Measurements from ENCODE around the gene ZNF580.

The ZNF580 gene

GRCh38 chr19:55624109-55625003 is 16.4 kb upstream of the ZNF580 start, which contains the start of gene ZNF784:
Gene ZNF784 (minus strand): TSS chr19:55624566. CDS start chr19:55624561, 5 bp downstream.
- DNase-seq = peak; percentile 95

- DNase-seq = no peak
These were observed 15.8 kb upstream of the ZNF580 start for GRCh38 chr19:55625004-55625326.

GRCh38 chr19:55626350-55626749 is 14.5 kb upstream of the ZNF580 start:
- no peak for DNase-seq

GRCh38 chr19:55632463-55632834 is 8.4 kb upstream of the ZNF580 start:
- DNase-seq = peak; percentile 78

- DNase-seq = no peak
These were observed 6.9 kb upstream of the ZNF580 start for GRCh38 chr19:55633861-55634260.

GRCh38 chr19:55635334-55635717 is 5.5 kb upstream of the ZNF580 start:
- no peak for DNase-seq

GRCh38 chr19:55635856-55636440 is 4.9 kb upstream of the ZNF580 start:
- DNase-seq = no peak

- DNase-seq = no peak
These were observed 4.1 kb upstream of the ZNF580 start for GRCh38 chr19:55636723-55637122.

GRCh38 chr19:55637534-55637933 is 3.3 kb upstream of the ZNF580 start:
- no peak for DNase-seq

GRCh38 chr19:55638864-55639359 is 1.9 kb upstream of the ZNF580 start:
- DNase-seq = peak; percentile 48

GRCh38 chr19:55640043-55640576 is 692 bp upstream of the ZNF580 start:
- DNase-seq = peak; percentile 62

GRCh38 chr19:55641426-55642152 is 787 bp downstream of the ZNF580 start:
- DNase-seq = peak; percentile 37

- peak; percentile 46 for DNase-seq
These were observed 1.6 kb downstream of the ZNF580 start for GRCh38 chr19:55642153-55643002.

- peak; percentile 81 for DNase-seq
These were observed 2.4 kb downstream of the ZNF580 start, which contains the start of gene ZNF581 for GRCh38 chr19:55643003-55643886. Gene ZNF581 (plus strand): TSS chr19:55643649. CDS start chr19:55644572, 923 bp downstream.

- no peak for DNase-seq
These were observed 3.0 kb downstream of the ZNF580 start for GRCh38 chr19:55643887-55644176.

- no peak for DNase-seq
These were observed 3.5 kb downstream of the ZNF580 start for GRCh38 chr19:55644191-55644833.

- no peak for DNase-seq
These were observed 4.2 kb downstream of the ZNF580 start for GRCh38 chr19:55644842-55645511.

GRCh38 chr19:55645512-55645881 is 4.7 kb downstream of the ZNF580 start:
- DNase-seq = no peak

GRCh38 chr19:55646889-55647731 is 6.3 kb downstream of the ZNF580 start:
- DNase-seq = no peak
